Neural crest cell (in vitro differentiated cells): Measurements from ENCODE around the gene MTRR. TPM values are rescaled to one million over a fixed set of nuclear protein-coding genes. Genes with fewer than 3 reads are reported as not detected.

Experiments used
- DNase-seq: peaks from one replicate; pipeline ENCODE4 v3.0.0; 2021; ENCODE audit warnings: low read depth, mixed read lengths, low spot score
- H3K27ac Mint-ChIP-seq: one replicate; pipeline ENCODE4 v1.8.0; 2021; ENCODE audit warnings: mild to moderate bottlenecking, mixed read lengths; ENCODE audit not compliant: unreplicated experiment
- H3K27me3 Mint-ChIP-seq: 2 replicates; pipeline ENCODE4 v1.8.0; 2021; ENCODE audit warnings: low read depth, mild to moderate bottlenecking, mixed read lengths
- H3K36me3 Mint-ChIP-seq: 2 replicates; pipeline ENCODE4 v1.8.0; 2021; ENCODE audit warnings: low read depth, mild to moderate bottlenecking, mixed read lengths
- H3K4me1 Mint-ChIP-seq: 2 replicates; pipeline ENCODE4 v1.8.0; 2021; ENCODE audit warnings: mixed read lengths
- H3K4me3 Mint-ChIP-seq: one replicate; pipeline ENCODE4 v1.8.0; 2021; ENCODE audit warnings: mild to moderate bottlenecking, mixed read lengths
- H3K9me3 Mint-ChIP-seq: 2 replicates; pipeline ENCODE4 v1.8.0; 2021; ENCODE audit warnings: mixed read lengths
- total RNA-seq: library from RNA; stranded (reverse); gene quantifications from 2 replicates; pipeline ENCODE4 v1.2.1, GENCODE V29; 2021
- TF ChIP-seq, protein P1 (sequence below): fragments of 200-600 bp; sonication (generic); conservative IDR thresholded peaks from 2 replicates; pipeline ENCODE4 v1.5.0; 2021; ENCODE audit warnings: antibody characterized with exemption, mild to moderate bottlenecking

MTRR gene
- total RNA-seq, 1 donor from 2014 or later = 43.3 TPM

- peaks cover 49% of the 10 kb centered on the region for H3K36me3 Mint-ChIP-seq
- TF ChIP-seq, protein P1, sequence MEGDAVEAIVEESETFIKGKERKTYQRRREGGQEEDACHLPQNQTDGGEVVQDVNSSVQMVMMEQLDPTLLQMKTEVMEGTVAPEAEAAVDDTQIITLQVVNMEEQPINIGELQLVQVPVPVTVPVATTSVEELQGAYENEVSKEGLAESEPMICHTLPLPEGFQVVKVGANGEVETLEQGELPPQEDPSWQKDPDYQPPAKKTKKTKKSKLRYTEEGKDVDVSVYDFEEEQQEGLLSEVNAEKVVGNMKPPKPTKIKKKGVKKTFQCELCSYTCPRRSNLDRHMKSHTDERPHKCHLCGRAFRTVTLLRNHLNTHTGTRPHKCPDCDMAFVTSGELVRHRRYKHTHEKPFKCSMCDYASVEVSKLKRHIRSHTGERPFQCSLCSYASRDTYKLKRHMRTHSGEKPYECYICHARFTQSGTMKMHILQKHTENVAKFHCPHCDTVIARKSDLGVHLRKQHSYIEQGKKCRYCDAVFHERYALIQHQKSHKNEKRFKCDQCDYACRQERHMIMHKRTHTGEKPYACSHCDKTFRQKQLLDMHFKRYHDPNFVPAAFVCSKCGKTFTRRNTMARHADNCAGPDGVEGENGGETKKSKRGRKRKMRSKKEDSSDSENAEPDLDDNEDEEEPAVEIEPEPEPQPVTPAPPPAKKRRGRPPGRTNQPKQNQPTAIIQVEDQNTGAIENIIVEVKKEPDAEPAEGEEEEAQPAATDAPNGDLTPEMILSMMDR = no peak
- H3K4me1 Mint-ChIP-seq = peaks cover 4% of the 10 kb centered on the region
- H3K9me3 Mint-ChIP-seq = no peaks in the 10 kb centered on the region
- no peak overlapping the region for H3K4me3 Mint-ChIP-seq
- no peaks in the 10 kb centered on the region for H3K27me3 Mint-ChIP-seq
- no peak for DNase-seq
- H3K27ac Mint-ChIP-seq = no peak overlapping the region
These were observed 25.5 kb downstream of the MTRR start for GRCh38 chr5:7894439-7894838.

GRCh38 chr5:7894860-7895259 lies 25.9 kb downstream of the MTRR start:
- TF ChIP-seq, protein P1 = no peak
- no peak overlapping the region for H3K27ac Mint-ChIP-seq
- H3K4me3 Mint-ChIP-seq = no peak overlapping the region

GRCh38 chr5:7897014-7897600 lies 28.2 kb downstream of the MTRR start:
- Mint-ChIP-seq H3K4me3 (no peak overlapping the region), H3K36me3 (peaks cover 45% of the 10 kb centered on the region), H3K27ac (no peak overlapping the region), H3K9me3 (no peaks in the 10 kb centered on the region), H3K4me1 (peaks cover 4% of the 10 kb centered on the region), H3K27me3 (no peaks in the 10 kb centered on the region)
- TF ChIP-seq, protein P1 = peak; percentile 61
- DNase-seq = peak; percentile 39

More at GRCh38 chr5:7894860-7895259, 25.9 kb downstream of the MTRR start:
- DNase-seq = no peak
- Mint-ChIP-seq H3K36me3 (peaks cover 52% of the 10 kb centered on the region), H3K4me1 (peaks cover 4% of the 10 kb centered on the region), H3K9me3 (no peaks in the 10 kb centered on the region), H3K27me3 (no peaks in the 10 kb centered on the region)

DNA sequence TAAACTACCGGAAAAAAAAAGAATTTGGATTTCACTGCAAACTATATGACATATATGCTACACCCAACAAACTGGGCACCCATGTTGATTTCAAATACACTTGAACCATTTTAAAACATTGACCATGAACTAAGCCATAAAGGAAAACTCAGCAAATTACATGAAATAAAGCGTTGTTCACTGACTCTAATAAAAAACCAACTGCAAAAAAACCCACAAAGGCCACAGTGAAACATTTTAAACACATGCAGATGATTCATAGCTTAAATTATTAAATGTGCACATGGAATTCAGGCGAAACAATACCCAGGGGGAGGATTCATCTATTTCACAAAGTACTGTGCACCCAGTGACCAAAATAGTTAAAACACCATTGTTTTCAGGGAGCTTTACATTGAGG lies 33.3 kb downstream of the MTRR start:
- no peak overlapping the region for H3K4me3 Mint-ChIP-seq
- no peak for DNase-seq
- TF ChIP-seq, protein P1 = no peak
- peaks cover under 1% of the 10 kb centered on the region for H3K4me1 Mint-ChIP-seq
- H3K27me3 Mint-ChIP-seq = no peaks in the 10 kb centered on the region
- no peak overlapping the region for H3K27ac Mint-ChIP-seq
- peaks cover 55% of the 10 kb centered on the region for H3K36me3 Mint-ChIP-seq
- peaks cover 3% of the 10 kb centered on the region for H3K9me3 Mint-ChIP-seq

GRCh38 chr5:7902666-7903625 lies 34.0 kb downstream of the MTRR start:
- H3K4me3 Mint-ChIP-seq = no peak overlapping the region
- TF ChIP-seq, protein P1 = no peak
- DNase-seq = no peak
- no peaks in the 10 kb centered on the region for H3K4me1 Mint-ChIP-seq
- peak overlapping the region; percentile 58 for H3K27ac Mint-ChIP-seq
- H3K36me3 Mint-ChIP-seq = peaks cover 60% of the 10 kb centered on the region
- H3K27me3 Mint-ChIP-seq = no peaks in the 10 kb centered on the region
- H3K9me3 Mint-ChIP-seq = peaks cover 8% of the 10 kb centered on the region
